ENCODE measurements around the gene GALNT14.

Gene GALNT14

DNA sequence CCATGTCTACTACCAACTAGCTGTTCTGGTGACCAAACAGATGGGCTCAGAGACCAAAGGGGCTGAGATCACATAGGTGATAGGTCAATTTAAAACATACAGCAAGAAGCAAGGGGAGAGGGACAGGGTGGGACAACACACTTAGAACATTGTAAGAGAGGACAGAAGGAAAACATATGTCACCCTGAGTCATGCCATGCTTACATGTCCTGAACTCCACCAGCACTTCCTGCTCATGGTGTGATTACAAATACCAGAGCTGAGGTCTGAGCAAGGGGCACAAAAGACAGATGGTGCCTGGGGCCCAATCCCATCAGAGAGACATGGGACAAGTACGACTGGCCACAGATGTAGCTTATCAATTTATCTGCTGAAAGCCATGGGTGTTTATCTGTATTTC is 28.7 kb upstream of the GALNT14 start:
- H3K27ac ChIP-seq = no peak overlapping the region
- no peak for TF ChIP-seq ZFX (IDR thresholded peaks at IDR 0.05; ENCODE audit: borderline replicate concordance)
- TF ChIP-seq, protein P1, sequence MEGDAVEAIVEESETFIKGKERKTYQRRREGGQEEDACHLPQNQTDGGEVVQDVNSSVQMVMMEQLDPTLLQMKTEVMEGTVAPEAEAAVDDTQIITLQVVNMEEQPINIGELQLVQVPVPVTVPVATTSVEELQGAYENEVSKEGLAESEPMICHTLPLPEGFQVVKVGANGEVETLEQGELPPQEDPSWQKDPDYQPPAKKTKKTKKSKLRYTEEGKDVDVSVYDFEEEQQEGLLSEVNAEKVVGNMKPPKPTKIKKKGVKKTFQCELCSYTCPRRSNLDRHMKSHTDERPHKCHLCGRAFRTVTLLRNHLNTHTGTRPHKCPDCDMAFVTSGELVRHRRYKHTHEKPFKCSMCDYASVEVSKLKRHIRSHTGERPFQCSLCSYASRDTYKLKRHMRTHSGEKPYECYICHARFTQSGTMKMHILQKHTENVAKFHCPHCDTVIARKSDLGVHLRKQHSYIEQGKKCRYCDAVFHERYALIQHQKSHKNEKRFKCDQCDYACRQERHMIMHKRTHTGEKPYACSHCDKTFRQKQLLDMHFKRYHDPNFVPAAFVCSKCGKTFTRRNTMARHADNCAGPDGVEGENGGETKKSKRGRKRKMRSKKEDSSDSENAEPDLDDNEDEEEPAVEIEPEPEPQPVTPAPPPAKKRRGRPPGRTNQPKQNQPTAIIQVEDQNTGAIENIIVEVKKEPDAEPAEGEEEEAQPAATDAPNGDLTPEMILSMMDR (IDR thresholded peaks at IDR 0.05) = no peak

DNA sequence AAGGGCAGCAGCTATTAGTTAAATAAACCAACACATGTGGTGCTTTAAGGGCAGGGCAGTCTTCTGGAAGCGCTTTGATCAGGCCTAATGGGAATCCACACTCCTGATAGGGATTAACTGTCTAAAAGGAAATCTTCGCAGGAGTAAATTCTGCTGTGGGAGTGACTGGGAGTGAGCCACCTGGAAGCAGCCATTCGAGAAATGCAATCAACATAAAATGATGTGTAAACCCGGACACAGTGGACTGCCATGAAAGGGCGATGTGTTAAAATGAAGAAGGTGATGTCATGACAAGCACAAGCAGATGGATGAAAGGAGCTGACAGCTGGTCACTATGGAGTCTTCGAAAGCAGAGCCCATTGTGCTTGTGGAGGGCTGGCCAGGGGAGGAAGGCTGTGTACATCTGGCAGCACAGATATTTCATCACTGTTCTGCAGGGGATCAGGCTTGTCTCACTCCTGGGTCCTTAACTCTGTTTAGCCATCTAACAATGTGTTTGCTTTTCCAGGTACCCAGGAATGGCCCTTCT is 24.8 kb upstream of the GALNT14 start:
- no peak overlapping the region for H3K27ac ChIP-seq
- TF ChIP-seq ZFX (IDR thresholded peaks at IDR 0.05; ENCODE audit: borderline replicate concordance) = no peak
- TF ChIP-seq, protein P1 (IDR thresholded peaks at IDR 0.05) = no peak

DNA sequence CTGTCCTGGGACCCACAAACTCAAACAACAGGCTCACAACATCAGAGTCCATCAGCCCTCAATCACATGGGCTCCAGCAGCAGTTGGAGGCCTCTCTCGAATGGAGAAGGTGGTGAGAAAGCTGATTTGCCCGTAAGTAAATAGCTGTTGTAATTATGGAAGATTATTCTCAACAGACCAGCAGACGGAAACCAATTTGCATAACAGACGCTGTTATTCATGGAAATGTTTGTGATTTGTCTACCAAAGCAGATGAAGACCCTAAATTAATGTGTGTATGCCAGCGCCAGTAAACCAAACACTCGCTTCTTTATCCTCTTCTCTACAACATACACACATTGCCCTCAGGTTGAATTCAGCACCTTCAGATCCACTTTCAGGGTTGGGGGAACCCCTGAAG is 23.4 kb upstream of the GALNT14 start:
- TF ChIP-seq ZFX (IDR thresholded peaks at IDR 0.05; ENCODE audit: borderline replicate concordance) = no peak
- TF ChIP-seq, protein P1 (IDR thresholded peaks at IDR 0.05) = no peak
- no peak overlapping the region for H3K27ac ChIP-seq

DNA sequence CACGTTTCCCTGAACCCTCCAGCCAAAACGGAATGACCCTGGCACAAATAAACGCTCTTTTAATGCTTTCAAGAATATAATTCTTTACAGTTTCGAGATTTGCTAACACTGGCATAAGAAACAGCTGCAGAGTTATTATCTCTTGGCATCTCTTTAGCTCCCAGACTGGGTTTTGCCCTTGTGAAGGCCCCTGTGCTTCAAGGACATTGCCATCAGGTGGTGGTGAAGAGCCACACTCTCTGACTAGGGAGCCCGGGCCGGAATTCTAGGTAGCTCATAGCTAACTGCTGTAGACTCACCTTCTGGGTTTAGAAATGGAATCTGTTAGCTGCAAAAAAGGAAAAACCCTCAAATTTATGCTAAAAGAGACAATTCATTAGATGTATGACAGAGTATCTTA is 13.3 kb upstream of the GALNT14 start:
- TF ChIP-seq, protein P1 (IDR thresholded peaks at IDR 0.05) = 0 out of 2 replicates have a peak, but pooled peaks have one; percentile 9
- TF ChIP-seq ZFX (IDR thresholded peaks at IDR 0.05; ENCODE audit: borderline replicate concordance) = no peak
- H3K27ac ChIP-seq = no peak overlapping the region

DNA sequence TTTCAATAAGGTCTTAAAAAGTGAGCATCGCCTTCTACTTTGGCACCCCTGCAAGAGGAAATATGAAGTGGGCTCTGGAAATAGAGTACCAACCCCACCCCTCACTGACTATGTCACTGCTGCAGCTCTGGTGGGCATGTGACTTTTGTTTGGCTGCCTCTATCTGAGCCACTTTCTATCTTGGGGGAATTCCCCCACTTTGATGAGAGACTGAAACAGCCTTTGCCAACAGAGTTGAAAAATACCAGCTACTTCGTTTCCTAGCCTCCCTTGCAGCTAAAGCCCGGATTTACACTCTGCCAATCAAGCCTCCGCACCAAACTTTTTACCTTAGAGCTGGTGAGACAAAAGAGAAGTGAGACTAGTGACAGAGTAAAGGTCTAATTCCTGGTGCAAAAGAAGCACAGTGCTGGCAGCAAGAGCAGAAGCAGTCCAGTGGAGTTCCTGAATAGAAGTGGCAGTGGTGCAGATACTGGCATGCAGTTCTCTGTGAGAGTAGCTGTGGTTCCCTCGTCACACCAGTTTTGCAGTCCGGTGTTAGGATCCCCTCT is 12.0 kb upstream of the GALNT14 start:
- no peak overlapping the region for H3K27ac ChIP-seq

DNA sequence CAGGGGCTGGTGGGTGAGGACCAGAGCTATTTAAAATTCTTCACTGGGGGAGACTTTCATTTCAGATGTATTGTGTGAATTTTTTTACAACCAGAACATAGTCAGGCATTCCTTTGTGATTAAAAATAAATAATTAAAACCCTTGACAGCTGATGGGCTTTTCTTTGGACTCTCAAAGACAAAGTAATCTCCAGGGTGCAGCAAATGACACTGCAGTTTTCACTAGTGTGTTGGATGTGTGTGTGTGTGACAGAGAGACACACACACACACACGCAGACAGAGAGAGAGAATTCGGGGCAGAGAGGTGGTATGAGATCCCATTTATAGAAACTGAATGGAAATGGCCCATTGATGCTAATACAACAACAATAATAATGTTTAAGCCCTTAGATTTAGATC is 10.3 kb upstream of the GALNT14 start:
- TF ChIP-seq, protein P1 (IDR thresholded peaks at IDR 0.05) = no peak
- no peak for TF ChIP-seq ZFX (IDR thresholded peaks at IDR 0.05; ENCODE audit: borderline replicate concordance)
- H3K27ac ChIP-seq = no peak overlapping the region

More for the DNA sequence above, 12.0 kb upstream of the GALNT14 start:
- TF ChIP-seq, protein P1 (IDR thresholded peaks at IDR 0.05) = no peak

DNA sequence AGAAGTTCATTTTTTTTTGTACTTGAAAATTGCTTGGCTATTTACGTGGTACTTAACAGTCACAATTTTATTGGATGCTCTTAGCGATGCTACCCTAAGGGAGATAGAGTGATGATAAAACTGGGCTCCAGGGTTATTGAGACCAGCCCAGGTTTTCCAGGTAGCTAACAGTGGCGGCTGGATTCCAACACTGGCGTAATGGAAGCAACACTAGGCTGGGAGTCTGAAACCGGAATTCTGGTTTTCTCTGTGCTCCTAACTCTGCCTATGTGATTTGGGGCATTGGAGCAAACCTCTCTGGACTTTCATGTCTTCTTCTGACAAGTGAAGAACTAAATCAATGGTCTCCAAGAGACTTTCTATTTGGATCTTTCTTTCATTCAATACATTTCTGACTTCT is 9.4 kb upstream of the GALNT14 start:
- no peak overlapping the region for H3K27ac ChIP-seq
- TF ChIP-seq, protein P1 (IDR thresholded peaks at IDR 0.05) = no peak
- TF ChIP-seq ZFX (IDR thresholded peaks at IDR 0.05; ENCODE audit: borderline replicate concordance) = no peak

All from 22Rv1 (cell line).